RWPE1 (cell line): ENCODE data around the gene ZNF367.

Experiments
- CTCF ChIA-PET: fragments of 350-600 bp; sonication (Branson Sonifier 250); formaldehyde crosslinking; extraction: SDS; loops from one replicate; lab custom pipeline; 2021; lab: Yijun Ruan, JAX
- POLR2A ChIA-PET: fragments of 400-600 bp; formaldehyde crosslinking; extraction: SDS; loops from one replicate; lab custom pipeline; 2020; ENCODE audit warnings: antibody characterized with exemption; ENCODE audit not compliant: low non-redundant PET; lab: Yijun Ruan, JAX
- DNase-seq: peaks from one replicate; pipeline ENCODE4 v3.0.0; 2012; ENCODE audit warnings: low spot score
- H3K27ac ChIP-seq: fragments of 450-650 bp; 2 replicates; pipeline ENCODE4 v1.5.1; 2017
- CTCF ChIP-seq: fragments of 450-650 bp; conservative IDR thresholded peaks from 2 replicates; pipeline ENCODE4 v1.5.1; 2017; ENCODE audit warnings: low read depth, mild to moderate bottlenecking

ZNF367 gene

GRCh38 chr9:96449845-96450612 lies 31.9 kb upstream of the ZNF367 start, which contains the start of gene HABP4:
TSS of gene HABP4 (plus strand) at chr9:96450169. CDS start at chr9:96450280, 111 bp downstream.
- H3K27ac ChIP-seq: peak within 1 kb of the TSS; percentile 67
- TF ChIP-seq CTCF: no peak
- ChIA-PET POLR2A (no interaction called here), CTCF (interaction anchor here (0.6 to 1.4 kb wide), 4 partner anchors 10 to 500 kb away, joined by 3 to 4 read pairs (median 3); no protein-coding TSS in a partner anchor)
- DNase-seq: peak; percentile 100

- POLR2A ChIA-PET: interaction anchor here (0.6 kb wide), 1 partner anchor 123 kb away, joined by 3 read pairs; no protein-coding TSS in a partner anchor
- TF ChIP-seq CTCF: no peak
- CTCF ChIA-PET: interaction anchor here (0.6 to 1.4 kb wide), 5 partner anchors 10 to 500 kb away, joined by 3 to 4 read pairs (median 3); no protein-coding TSS in a partner anchor
- DNase-seq: no peak
- peak overlapping the region; percentile 67 for H3K27ac ChIP-seq
These were observed 31.3 kb upstream of the ZNF367 start for GRCh38 chr9:96449523-96449844.

- TF ChIP-seq CTCF: no peak
- ChIA-PET CTCF (interaction anchor here (0.5 to 1.4 kb wide), 4 partner anchors 9 to 233 kb away, joined by 3 to 5 read pairs (median 4); no protein-coding TSS in a partner anchor), POLR2A (no interaction called here)
- no peak overlapping the region for H3K27ac ChIP-seq
- DNase-seq: no peak
These were observed 30.5 kb upstream of the ZNF367 start for GRCh38 chr9:96448546-96449170.

GRCh38 chr9:96447406-96447805 lies 29.2 kb upstream of the ZNF367 start:
- DNase-seq: no peak
- ChIA-PET POLR2A (no interaction called here), CTCF (no interaction called here)
- no peak for TF ChIP-seq CTCF
- no peak overlapping the region for H3K27ac ChIP-seq

DNA sequence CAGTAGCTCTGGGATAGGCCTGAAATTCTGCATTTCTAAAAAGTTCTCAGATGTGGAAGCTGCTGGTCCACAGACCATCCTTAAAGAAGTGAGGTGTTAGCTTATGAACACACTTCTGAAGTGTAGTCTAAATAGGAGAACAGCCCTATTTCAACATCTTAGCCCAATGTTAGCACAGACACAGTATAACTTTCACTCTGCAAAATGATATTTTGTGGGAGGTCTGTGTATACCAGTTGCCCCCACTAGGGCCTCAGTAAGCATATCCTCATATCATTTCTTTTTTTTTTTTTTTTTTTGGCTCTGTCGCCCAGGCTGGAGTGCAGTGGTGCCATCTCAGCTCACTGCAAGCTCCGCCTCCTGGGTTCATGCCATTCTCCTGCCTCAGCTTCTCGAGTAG lies 24.3 kb upstream of the ZNF367 start:
- no peak for TF ChIP-seq CTCF
- no peak overlapping the region for H3K27ac ChIP-seq
- no peak for DNase-seq
- ChIA-PET CTCF (interaction anchor here (0.5 to 1.1 kb wide), 13 partner anchors 15 to 1285 kb away, joined by 3 to 6 read pairs (median 4); no protein-coding TSS in a partner anchor), POLR2A (no interaction called here)

GRCh38 chr9:96441798-96442445 lies 23.8 kb upstream of the ZNF367 start:
- ChIA-PET CTCF (interaction anchor here (0.5 to 1.1 kb wide), 13 partner anchors 15 to 1285 kb away, joined by 3 to 6 read pairs (median 4); no protein-coding TSS in a partner anchor), POLR2A (no interaction called here)
- no peak overlapping the region for H3K27ac ChIP-seq
- no peak for DNase-seq
- peak; percentile 30; the same call in 1 of the 2 replicates for TF ChIP-seq CTCF
